Activated CD4-positive, alpha-beta memory T cell treated with anti-CD3 and anti-CD28 coated beads, Interleukin-2, amount 10 ng/mL, durations not matched to agents 7 days and 5 days (primary cell): ENCODE results near the gene FURIN. TPM values are rescaled to one million over a fixed set of nuclear protein-coding genes. Genes with fewer than 3 reads are reported as not detected.

Experiments
- CTCF ChIA-PET: fragments of 350-600 bp; sonication (Branson Sonifier 250); formaldehyde crosslinking; loops from one replicate; lab custom pipeline; 2021; ENCODE audit warnings: antibody characterized with exemption, inconsistent platforms; lab: Charles Lee
- POLR2A ChIA-PET: fragments of 350-600 bp; sonication (Branson Sonifier 250); formaldehyde crosslinking; loops from one replicate; lab custom pipeline; 2021; ENCODE audit warnings: antibody characterized with exemption; lab: Charles Lee
- DNase-seq: peaks from one replicate; pipeline ENCODE4 v3.0.0-alpha.2; 2020
- H3K27ac Mint-ChIP-seq: one replicate; pipeline ENCODE4 v1.8.0; 2021; ENCODE audit warnings: mild to moderate bottlenecking, mixed read lengths
- H3K27me3 Mint-ChIP-seq: one replicate; pipeline ENCODE4 v1.8.0; 2021; ENCODE audit warnings: mixed read lengths
- H3K36me3 Mint-ChIP-seq: one replicate; pipeline ENCODE4 v1.8.0; 2021; ENCODE audit warnings: low read depth, mixed read lengths
- H3K4me1 Mint-ChIP-seq: one replicate; pipeline ENCODE4 v1.8.0; 2021; ENCODE audit warnings: mixed read lengths
- H3K4me3 Mint-ChIP-seq: one replicate; pipeline ENCODE4 v1.8.0; 2021; ENCODE audit warnings: mild to moderate bottlenecking, mixed read lengths
- H3K9me3 Mint-ChIP-seq: one replicate; pipeline ENCODE4 v1.8.0; 2021; ENCODE audit warnings: mixed read lengths
- total RNA-seq, 2 experiments: library from RNA; stranded (reverse); gene quantifications; one replicate each; pipeline ENCODE4 v1.2.3, GENCODE V29; 2021

FURIN gene
- total RNA-seq, 2 experiments from 2014 or later: 550 to 553 TPM

- no peaks in the 10 kb centered on the region for H3K27me3 Mint-ChIP-seq
- peak; percentile 93 for DNase-seq
- H3K36me3 Mint-ChIP-seq: peaks cover 32% of the 10 kb centered on the region
- ChIA-PET POLR2A (interaction anchor here (0.6 to 11.6 kb wide), 47 partner anchors 8 to 895 kb away, joined by 3 to 211 read pairs (median 5); partner anchors contain the start of genes BLM, CRTC3, FES and GDPGP1), CTCF (interaction anchor here (0.6 to 9.6 kb wide), 64 partner anchors 9 to 830 kb away, joined by 3 to 210 read pairs (median 4); partner anchors contain the start of genes BLM, CIB1, FES and GDPGP1)
- no peaks in the 10 kb centered on the region for H3K9me3 Mint-ChIP-seq
- H3K4me1 Mint-ChIP-seq: peaks cover 62% of the 10 kb centered on the region
- peak within 1 kb of the TSS; percentile 99 for H3K4me3 Mint-ChIP-seq
- H3K27ac Mint-ChIP-seq: peak within 1 kb of the TSS; percentile 99
These were observed 63.7 kb downstream of the FURIN start, which contains the start of gene HDDC3 for GRCh38 chr15:90931828-90932659. HDDC3 (minus strand) TSS chr15:90932549; CDS start chr15:90932540, 9 bp downstream.

DNA sequence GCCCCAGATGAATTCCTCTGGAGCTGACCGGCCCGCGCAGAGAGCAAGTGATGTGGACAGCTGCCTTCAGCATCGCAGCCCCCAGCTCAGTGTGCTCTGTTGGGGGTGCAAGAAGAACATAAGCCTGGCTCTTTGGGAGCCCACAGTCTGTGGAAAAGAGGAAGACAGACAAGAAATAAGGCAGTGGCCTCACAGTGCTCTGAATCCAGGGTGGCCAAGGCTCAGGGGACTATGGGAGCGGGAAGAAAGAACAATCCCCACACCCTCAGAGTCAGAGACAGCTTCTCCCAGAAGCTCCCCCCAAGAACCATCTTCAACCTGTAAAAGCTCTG is 64.2 kb downstream of the FURIN start:
- H3K36me3 Mint-ChIP-seq: peaks cover 33% of the 10 kb centered on the region
- H3K27me3 Mint-ChIP-seq: no peaks in the 10 kb centered on the region
- peaks cover 63% of the 10 kb centered on the region for H3K4me1 Mint-ChIP-seq
- H3K4me3 Mint-ChIP-seq: peak overlapping the region; percentile 99
- no peak for DNase-seq
- no peaks in the 10 kb centered on the region for H3K9me3 Mint-ChIP-seq
- ChIA-PET POLR2A (interaction anchor here (0.7 to 11.6 kb wide), 28 partner anchors 11 to 895 kb away, joined by 3 to 211 read pairs (median 8); partner anchors contain the start of genes BLM, FES, GDPGP1 and MAN2A2), CTCF (interaction anchor here (0.8 to 9.6 kb wide), 52 partner anchors 8 to 699 kb away, joined by 3 to 210 read pairs (median 6); partner anchors contain the start of genes BLM, CIB1, FES and GDPGP1)
- H3K27ac Mint-ChIP-seq: peak overlapping the region; percentile 99

Other genes with a start within 250 kb of the FURIN start
- gene BLM, start 151.2 kb upstream of the FURIN start, total RNA-seq: 10 to 100 TPM; 59.4 to 63.7 TPM
- 10 to 100 TPM; 31.2 to 32.4 TPM for gene FES, start 15.9 kb downstream of the FURIN start, total RNA-seq
- 100 to 1,000 TPM; 132 to 133 TPM for gene MAN2A2, start 34.7 kb downstream of the FURIN start, total RNA-seq
- 10 to 100 TPM; 37.6 to 41.7 TPM for gene HDDC3, start 64.0 kb downstream of the FURIN start, total RNA-seq
- gene UNC45A, start 66.7 kb downstream of the FURIN start, total RNA-seq: 10 to 100 TPM; 71.3 to 75.2 TPM
- 10 to 100 TPM; 31.3 to 32.8 TPM for gene RCCD1, start 86.3 kb downstream of the FURIN start, total RNA-seq
- 100 to 1,000 TPM; 158 to 167 TPM for gene PRC1, start 125.9 kb downstream of the FURIN start, total RNA-seq
- gene VPS33B, start 154.0 kb downstream of the FURIN start, total RNA-seq: 10 to 100 TPM; 20.8 to 23.5 TPM
- gene SV2B, start 231.7 kb downstream of the FURIN start, total RNA-seq: under 1 TPM in 1 of 2 experiments, not detected in 1; 0.05 TPM